ENCODE results near the gene LRRC75B. TPM values are rescaled to one million over a fixed set of nuclear protein-coding genes. Genes with fewer than 3 reads are reported as not detected.
A peak's percentile ranks its signal among the peaks of the same experiment; 100 is the strongest.
"Not testable (repeated sequence)": the region's sequence is repeated elsewhere in the genome, so short reads cannot be mapped to it uniquely, and the experiment has no call there.

LRRC75B gene
- total and polyA plus RNA-seq, 3 experiments from 2014 or later = 0.84 to 1.4 TPM; not detected in 1

- H3K4me3 Mint-ChIP-seq; H3K9me3 ChIP-seq (ENCODE audit: low read length); H3K36me3 ChIP-seq (ENCODE audit: insufficient read depth, low read length); H3K4me3 ChIP-seq (ENCODE audit: low read length); H3K9me3 Mint-ChIP-seq; DNase-seq; H3K4me1 ChIP-seq (ENCODE audit: insufficient read depth, low read length); H3K27me3 Mint-ChIP-seq; H3K27me3 ChIP-seq (ENCODE audit: insufficient read depth, low read length, poor library complexity, severe bottlenecking); H3K36me3 Mint-ChIP-seq; CTCF ChIA-PET; H3K27ac ChIP-seq (ENCODE audit: low read depth, low read length); POLR2A ChIA-PET: not testable (repeated sequence)
- Mint-ChIP-seq H3K27ac (peak overlapping the region in 2 of 8 donors; percentile 43 to 84), H3K4me1 (peaks cover 14 to 30% (median 18%) of the 10 kb centered on the region in 3 donors)
These were observed 7.3 kb upstream of the LRRC75B start for GRCh38 chr22:24599958-24600715.

DNA sequence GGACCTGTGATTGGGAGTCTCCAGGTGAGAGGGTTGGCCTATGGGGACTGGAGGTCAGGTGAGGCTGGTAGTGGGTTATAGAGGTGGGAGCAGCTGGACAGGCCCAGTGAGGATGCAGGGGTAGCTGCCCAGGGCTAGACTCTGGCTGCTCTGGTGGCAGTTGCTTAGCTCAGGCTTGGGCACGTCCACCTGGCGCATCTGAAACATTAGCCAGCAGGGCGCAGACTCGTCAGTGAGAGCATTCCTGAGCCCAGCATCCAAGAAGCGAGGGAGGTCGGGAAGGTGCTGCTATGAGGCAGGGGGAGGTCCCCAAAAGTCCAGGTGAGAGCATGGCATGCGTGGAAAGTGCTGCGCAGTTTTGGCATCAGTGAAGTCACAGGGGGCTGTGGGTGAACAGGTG, 6.6 kb upstream of the LRRC75B start:
- H3K36me3 Mint-ChIP-seq = no peaks in the 10 kb centered on the region
- Histone ChIP-seq H3K4me3 (ENCODE audit: low read length) (no peak overlapping the region), H3K27me3 (ENCODE audit: insufficient read depth, low read length, poor library complexity, severe bottlenecking) (no peaks in the 10 kb centered on the region), H3K9me3 (ENCODE audit: low read length) (no peaks in the 10 kb centered on the region), H3K27ac (ENCODE audit: low read depth, low read length) (no peak overlapping the region), H3K36me3 (ENCODE audit: insufficient read depth, low read length) (no peaks in the 10 kb centered on the region), H3K4me1 (ENCODE audit: insufficient read depth, low read length) (no peaks in the 10 kb centered on the region)
- H3K27ac Mint-ChIP-seq = peak overlapping the region in 3 of 8 donors; percentile 40 to 82 (median 59)
- no peak overlapping the region for H3K4me3 Mint-ChIP-seq
- ChIA-PET POLR2A (no interaction called here), CTCF (no interaction called here)
- H3K27me3 Mint-ChIP-seq = no peaks in the 10 kb centered on the region
- H3K4me1 Mint-ChIP-seq = peaks cover 14 to 30% (median 18%) of the 10 kb centered on the region in 3 donors
- DNase-seq = no peak
- H3K9me3 Mint-ChIP-seq = no peaks in the 10 kb centered on the region

- H3K9me3 ChIP-seq (ENCODE audit: low read length); DNase-seq; H3K27ac Mint-ChIP-seq; H3K36me3 ChIP-seq (ENCODE audit: insufficient read depth, low read length); H3K4me1 ChIP-seq (ENCODE audit: insufficient read depth, low read length); CTCF ChIA-PET; H3K9me3 Mint-ChIP-seq; H3K27ac ChIP-seq (ENCODE audit: low read depth, low read length); H3K36me3 Mint-ChIP-seq; H3K27me3 ChIP-seq (ENCODE audit: insufficient read depth, low read length, poor library complexity, severe bottlenecking); H3K4me3 Mint-ChIP-seq; POLR2A ChIA-PET; H3K4me3 ChIP-seq (ENCODE audit: low read length); H3K27me3 Mint-ChIP-seq: not testable (repeated sequence)
- H3K4me1 Mint-ChIP-seq = peaks cover 5 to 19% (median 8%) of the 10 kb centered on the region in 3 donors
These were observed 4.2 kb upstream of the LRRC75B start for GRCh38 chr22:24597076-24597475.

DNA sequence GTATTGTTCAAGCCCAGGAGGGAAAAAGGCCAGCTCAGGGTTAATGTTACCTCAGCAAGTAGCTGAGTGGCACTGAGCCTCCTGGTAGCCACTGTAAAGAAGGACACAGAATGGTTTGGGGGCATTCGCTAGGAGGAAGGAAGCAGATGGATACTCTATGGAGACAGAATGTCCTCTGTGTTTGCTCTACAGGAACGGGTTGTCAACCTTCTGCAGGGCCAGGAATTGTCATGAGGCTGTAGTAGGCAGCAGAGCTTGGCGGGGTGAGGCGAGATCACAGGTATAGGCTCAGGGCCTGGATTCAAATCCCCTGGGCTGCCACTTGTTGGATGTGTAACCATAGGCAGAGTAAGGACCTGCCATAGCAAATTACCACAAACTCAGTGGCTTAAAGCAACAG, 3.0 kb upstream of the LRRC75B start:
- no peaks in the 10 kb centered on the region for H3K27me3 ChIP-seq (ENCODE audit: insufficient read depth, low read length, poor library complexity, severe bottlenecking)
- H3K27ac ChIP-seq (ENCODE audit: low read depth, low read length) = no peak overlapping the region
- POLR2A ChIA-PET = no interaction called here
- no peak overlapping the region for H3K4me3 ChIP-seq (ENCODE audit: low read length)
- H3K4me1 ChIP-seq (ENCODE audit: insufficient read depth, low read length) = no peaks in the 10 kb centered on the region
- Mint-ChIP-seq H3K27ac (no peak overlapping the region), H3K9me3 (no peaks in the 10 kb centered on the region), H3K27me3 (peaks cover 5% of the 10 kb centered on the region in 2 donors), H3K36me3 (peaks cover 0 to 4% (median 0%) of the 10 kb centered on the region in 3 donors), H3K4me1 (peaks cover 4 to 11% (median 6%) of the 10 kb centered on the region in 3 donors), H3K4me3 (no peak overlapping the region)
- no peaks in the 10 kb centered on the region for H3K9me3 ChIP-seq (ENCODE audit: low read length)
- H3K36me3 ChIP-seq (ENCODE audit: insufficient read depth, low read length) = no peaks in the 10 kb centered on the region
- DNase-seq = no peak
- CTCF ChIA-PET = no interaction called here

GRCh38 chr22:24595228-24595627, 2.4 kb upstream of the LRRC75B start:
- POLR2A ChIA-PET = no interaction called here
- H3K27ac Mint-ChIP-seq = no peak overlapping the region

DNA sequence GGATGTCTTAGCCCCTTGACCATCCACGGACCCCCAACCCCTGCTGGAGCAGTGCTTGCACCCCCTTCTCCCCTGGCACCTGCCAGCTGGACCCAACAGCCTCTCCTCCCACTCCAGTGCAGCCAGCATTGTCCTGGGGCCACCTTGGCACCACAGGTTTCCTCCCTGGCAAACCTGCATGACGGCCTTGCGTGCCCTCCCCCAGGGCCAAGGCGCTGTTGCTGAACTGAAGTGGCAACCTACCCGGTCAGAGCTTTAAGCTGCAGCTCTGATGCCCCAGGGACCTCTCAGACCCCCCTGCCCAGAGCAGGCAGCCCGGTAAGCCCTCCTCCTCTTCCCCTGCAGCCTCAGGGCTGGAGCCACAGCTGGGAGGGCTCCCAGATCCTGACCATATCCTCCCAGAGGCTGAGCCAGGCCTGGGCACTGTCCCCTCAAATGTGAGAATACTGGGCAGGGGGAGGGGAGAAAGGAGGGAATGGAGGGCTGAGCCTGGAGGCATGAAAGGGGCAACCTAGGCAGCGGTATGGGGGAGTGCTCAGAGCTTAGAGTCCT, 1.8 kb upstream of the LRRC75B start:
- no peak overlapping the region for H3K4me3 Mint-ChIP-seq
- no peaks in the 10 kb centered on the region for H3K9me3 Mint-ChIP-seq
- Histone ChIP-seq H3K4me1 (ENCODE audit: insufficient read depth, low read length) (no peaks in the 10 kb centered on the region), H3K27me3 (ENCODE audit: insufficient read depth, low read length, poor library complexity, severe bottlenecking) (no peaks in the 10 kb centered on the region), H3K27ac (ENCODE audit: low read depth, low read length) (no peak overlapping the region), H3K9me3 (ENCODE audit: low read length) (no peaks in the 10 kb centered on the region), H3K36me3 (ENCODE audit: insufficient read depth, low read length) (no peaks in the 10 kb centered on the region), H3K4me3 (ENCODE audit: low read length) (no peak overlapping the region)
- peaks cover 0 to 4% (median 0%) of the 10 kb centered on the region in 3 donors for H3K36me3 Mint-ChIP-seq
- DNase-seq = no peak
- CTCF ChIA-PET = no interaction called here
- no peak overlapping the region for H3K27ac Mint-ChIP-seq
- POLR2A ChIA-PET = no interaction called here
- H3K27me3 Mint-ChIP-seq = peaks cover 5 to 9% of the 10 kb centered on the region in 2 donors
- peaks cover 4 to 9% (median 6%) of the 10 kb centered on the region in 3 donors for H3K4me1 Mint-ChIP-seq

More at GRCh38 chr22:24595228-24595627, 2.4 kb upstream of the LRRC75B start:
- Histone ChIP-seq H3K36me3 (ENCODE audit: insufficient read depth, low read length) (no peaks in the 10 kb centered on the region), H3K27me3 (ENCODE audit: insufficient read depth, low read length, poor library complexity, severe bottlenecking) (no peaks in the 10 kb centered on the region), H3K27ac (ENCODE audit: low read depth, low read length) (no peak overlapping the region), H3K4me3 (ENCODE audit: low read length) (no peak overlapping the region), H3K9me3 (ENCODE audit: low read length) (no peaks in the 10 kb centered on the region), H3K4me1 (ENCODE audit: insufficient read depth, low read length) (no peaks in the 10 kb centered on the region)
- CTCF ChIA-PET = no interaction called here
- peaks cover 0 to 4% (median 0%) of the 10 kb centered on the region in 3 donors for H3K36me3 Mint-ChIP-seq
- peaks cover 5 to 9% of the 10 kb centered on the region in 2 donors for H3K27me3 Mint-ChIP-seq
- no peak overlapping the region for H3K4me3 Mint-ChIP-seq
- H3K9me3 Mint-ChIP-seq = no peaks in the 10 kb centered on the region
- DNase-seq = no peak
- peaks cover 4 to 9% (median 6%) of the 10 kb centered on the region in 3 donors for H3K4me1 Mint-ChIP-seq

DNA sequence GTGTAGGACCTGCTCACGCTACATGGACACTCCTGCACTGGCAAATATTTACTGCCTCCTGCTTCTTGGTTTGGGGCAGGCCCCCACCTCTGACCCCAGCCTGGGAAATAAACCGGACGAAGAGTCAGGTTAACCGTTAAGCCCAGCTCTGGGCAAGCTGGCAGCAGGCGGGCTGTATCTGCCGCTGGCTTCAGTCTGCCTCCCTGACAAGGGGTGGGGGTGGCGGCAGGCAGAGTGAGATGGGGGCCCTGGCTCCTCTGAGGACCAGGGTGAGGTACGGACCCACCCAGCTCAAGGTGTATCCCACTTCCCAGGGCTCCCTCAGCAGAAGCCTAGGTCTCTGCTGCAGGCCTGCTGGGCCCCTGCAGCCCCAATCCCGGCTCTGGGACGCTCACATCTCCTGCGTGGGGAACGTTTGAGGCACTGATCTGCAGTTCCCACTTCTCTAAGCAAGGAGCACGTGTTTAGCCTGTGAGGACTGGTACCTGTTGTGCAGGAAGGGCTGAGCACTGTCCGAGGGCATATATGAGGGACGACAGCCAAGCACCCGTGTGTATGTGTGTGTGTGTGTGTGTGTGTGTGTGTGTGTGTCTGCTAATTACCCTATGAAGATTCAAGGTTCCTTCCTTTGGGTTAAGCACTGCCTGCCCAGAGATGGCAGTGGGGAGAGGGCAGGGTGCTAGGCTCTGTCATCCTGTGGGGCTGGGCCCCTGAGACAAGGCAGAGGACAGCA, 1.1 kb upstream of the LRRC75B start:
- CTCF ChIA-PET = no interaction called here
- DNase-seq = no peak

DNA sequence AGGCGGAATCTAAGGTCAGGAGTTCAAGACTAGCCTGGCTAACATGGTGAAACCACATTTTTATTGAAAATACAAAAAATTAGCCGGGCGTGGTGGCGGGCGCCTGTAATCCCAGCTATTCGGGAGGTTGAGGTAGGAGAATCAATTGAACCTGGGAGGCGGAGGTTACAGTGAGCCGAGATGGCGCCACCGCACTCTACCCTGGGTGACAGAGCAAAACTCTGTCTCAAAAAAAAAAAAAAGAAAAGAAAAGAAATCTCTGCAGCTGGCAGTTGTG, 624 bp upstream of the LRRC75B start:
- H3K27me3 ChIP-seq (ENCODE audit: insufficient read depth, low read length, poor library complexity, severe bottlenecking); H3K36me3 ChIP-seq (ENCODE audit: insufficient read depth, low read length); DNase-seq; H3K9me3 Mint-ChIP-seq; H3K4me1 Mint-ChIP-seq; H3K36me3 Mint-ChIP-seq; H3K4me3 ChIP-seq (ENCODE audit: low read length); H3K27me3 Mint-ChIP-seq; POLR2A ChIA-PET; H3K9me3 ChIP-seq (ENCODE audit: low read length); H3K4me1 ChIP-seq (ENCODE audit: insufficient read depth, low read length); H3K27ac ChIP-seq (ENCODE audit: low read depth, low read length); CTCF ChIA-PET; H3K27ac Mint-ChIP-seq: not testable (repeated sequence)
- peak overlapping the region; percentile 20 to 65 (median 57) for H3K4me3 Mint-ChIP-seq

More for the DNA sequence above, 1.1 kb upstream of the LRRC75B start:
- H3K27me3 Mint-ChIP-seq = peaks cover 5 to 9% of the 10 kb centered on the region in 2 donors
- no peaks in the 10 kb centered on the region for H3K4me1 ChIP-seq (ENCODE audit: insufficient read depth, low read length)
- peak overlapping the region in 3 of 7 donors; percentile 19 to 65 (median 59) for H3K4me3 Mint-ChIP-seq
- H3K9me3 ChIP-seq (ENCODE audit: low read length) = no peaks in the 10 kb centered on the region
- no peak overlapping the region for H3K4me3 ChIP-seq (ENCODE audit: low read length)
- peaks cover 2 to 9% (median 6%) of the 10 kb centered on the region in 3 donors for H3K4me1 Mint-ChIP-seq
- peak overlapping the region in 1 of 8 donors; percentile 81 for H3K27ac Mint-ChIP-seq
- no peaks in the 10 kb centered on the region for H3K9me3 Mint-ChIP-seq
- H3K36me3 ChIP-seq (ENCODE audit: insufficient read depth, low read length) = no peaks in the 10 kb centered on the region
- no peak overlapping the region for H3K27ac ChIP-seq (ENCODE audit: low read depth, low read length)
- peaks cover 0 to 4% (median 0%) of the 10 kb centered on the region in 3 donors for H3K36me3 Mint-ChIP-seq
- POLR2A ChIA-PET = no interaction called here
- H3K27me3 ChIP-seq (ENCODE audit: insufficient read depth, low read length, poor library complexity, severe bottlenecking) = no peaks in the 10 kb centered on the region
